Upper lobe of left lung (tissue), 4 donors: ENCODE measurements around the gene SARS1.

Source experiments
- POLR2A ChIP-seq, 4 donors: fragments of 450-650 bp; IDR thresholded peaks; one replicate each; pipeline ENCODE4 v1.5.1; 2016 to 2017; ENCODE audit warnings: antibody characterized with exemption in 4 of 4, mild to moderate bottlenecking in 2 of 4
- TF ChIP-seq, protein P1 (sequence below), 6 experiments: fragments of 450-650 bp in 4 of 6; fragments of 200-600 bp in 2 of 6; sonication (generic) in 2 of 6; IDR thresholded peaks; one replicate each; pipeline ENCODE4 v1.5.1; 2016 to 2019; ENCODE audit warnings: antibody characterized with exemption in 6 of 6

DNA sequence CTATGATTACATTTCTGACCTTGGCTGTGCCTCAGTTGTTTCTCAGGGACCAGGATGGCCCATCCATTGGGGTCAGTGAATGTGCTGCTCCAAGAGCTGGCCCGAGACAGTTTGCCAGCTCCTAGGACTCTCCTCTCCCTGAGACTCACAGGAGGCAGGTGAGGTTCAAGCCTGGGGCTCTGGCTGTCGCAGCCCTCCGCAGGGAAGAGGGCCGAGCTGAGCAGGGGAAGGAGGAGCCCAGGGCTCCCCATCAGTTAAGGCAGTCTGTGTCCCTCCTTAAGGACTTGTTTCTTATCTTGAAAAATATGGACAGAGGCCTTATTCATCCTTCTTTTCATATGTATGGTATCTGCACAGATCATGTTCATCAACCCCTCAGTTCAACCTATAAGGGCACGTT lies 26.6 kb upstream of the SARS1 start:
- TF ChIP-seq, protein P1, sequence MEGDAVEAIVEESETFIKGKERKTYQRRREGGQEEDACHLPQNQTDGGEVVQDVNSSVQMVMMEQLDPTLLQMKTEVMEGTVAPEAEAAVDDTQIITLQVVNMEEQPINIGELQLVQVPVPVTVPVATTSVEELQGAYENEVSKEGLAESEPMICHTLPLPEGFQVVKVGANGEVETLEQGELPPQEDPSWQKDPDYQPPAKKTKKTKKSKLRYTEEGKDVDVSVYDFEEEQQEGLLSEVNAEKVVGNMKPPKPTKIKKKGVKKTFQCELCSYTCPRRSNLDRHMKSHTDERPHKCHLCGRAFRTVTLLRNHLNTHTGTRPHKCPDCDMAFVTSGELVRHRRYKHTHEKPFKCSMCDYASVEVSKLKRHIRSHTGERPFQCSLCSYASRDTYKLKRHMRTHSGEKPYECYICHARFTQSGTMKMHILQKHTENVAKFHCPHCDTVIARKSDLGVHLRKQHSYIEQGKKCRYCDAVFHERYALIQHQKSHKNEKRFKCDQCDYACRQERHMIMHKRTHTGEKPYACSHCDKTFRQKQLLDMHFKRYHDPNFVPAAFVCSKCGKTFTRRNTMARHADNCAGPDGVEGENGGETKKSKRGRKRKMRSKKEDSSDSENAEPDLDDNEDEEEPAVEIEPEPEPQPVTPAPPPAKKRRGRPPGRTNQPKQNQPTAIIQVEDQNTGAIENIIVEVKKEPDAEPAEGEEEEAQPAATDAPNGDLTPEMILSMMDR (IDR thresholded peaks at IDR 0.05): no peak
- TF ChIP-seq POLR2A (IDR thresholded peaks at IDR 0.05): no peak
